Hepatic stellate cell (primary cell): ENCODE results near the gene TEN1.

ENCODE experiments used
- DNase-seq: peaks from one replicate; pipeline ENCODE4 v3.0.0; 2011; ENCODE audit warnings: low spot score

Gene TEN1

DNA sequence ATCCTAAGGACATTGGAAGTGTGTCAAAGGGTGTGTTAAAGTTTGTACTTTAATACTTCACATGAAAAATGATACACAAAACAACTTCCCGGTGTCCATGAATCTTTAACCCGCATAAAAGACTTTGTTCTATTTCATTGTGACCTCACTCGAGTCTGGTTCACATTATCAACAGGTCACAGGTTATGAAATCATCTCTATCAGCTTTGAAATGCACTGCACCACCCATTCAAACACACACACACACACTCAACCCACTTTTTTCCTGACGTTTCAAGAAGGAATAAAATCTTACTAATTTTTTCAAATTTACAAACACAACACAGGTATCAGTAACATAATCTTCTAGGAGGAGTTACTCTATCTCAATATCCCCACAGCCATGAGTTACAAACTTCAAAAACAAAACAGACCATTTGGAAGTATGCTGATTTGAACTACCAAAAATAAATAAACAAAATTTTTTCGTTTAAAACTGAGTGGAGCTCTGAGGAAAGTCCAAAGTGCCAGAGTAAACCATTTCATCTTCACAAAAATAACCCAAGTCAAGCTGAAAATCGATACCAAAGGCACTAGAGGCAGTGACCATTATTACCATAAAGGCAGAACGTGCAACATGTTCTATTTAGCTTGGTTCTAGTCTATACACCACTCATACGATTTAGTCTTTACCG, 2.7 kb upstream of the TEN1 start:
- no peak for DNase-seq

DNA sequence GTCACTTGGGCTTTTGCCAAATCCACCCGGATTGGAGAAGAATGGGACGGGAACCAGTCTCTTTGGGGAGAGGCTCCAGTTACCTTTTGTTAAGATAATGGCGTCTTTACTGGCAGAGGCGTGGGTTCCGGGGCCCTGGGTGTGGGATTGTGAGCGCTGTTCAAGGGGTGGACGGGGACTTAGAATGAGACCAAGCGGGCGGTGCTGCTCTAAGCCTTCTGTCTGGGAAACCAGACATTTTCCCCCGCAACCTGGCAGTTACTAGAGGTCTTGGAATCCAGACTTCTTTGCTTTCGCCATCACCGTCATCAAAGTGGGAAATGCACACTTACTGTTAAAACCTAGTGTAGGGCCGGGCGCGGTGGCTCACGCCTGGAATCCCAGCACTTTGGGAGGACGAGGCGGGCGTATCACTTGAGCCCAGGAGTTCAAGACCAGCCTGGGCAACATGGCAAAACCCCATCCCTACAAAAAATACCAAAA, 706 bp downstream of the TEN1 start:
- no peak for DNase-seq

DNA sequence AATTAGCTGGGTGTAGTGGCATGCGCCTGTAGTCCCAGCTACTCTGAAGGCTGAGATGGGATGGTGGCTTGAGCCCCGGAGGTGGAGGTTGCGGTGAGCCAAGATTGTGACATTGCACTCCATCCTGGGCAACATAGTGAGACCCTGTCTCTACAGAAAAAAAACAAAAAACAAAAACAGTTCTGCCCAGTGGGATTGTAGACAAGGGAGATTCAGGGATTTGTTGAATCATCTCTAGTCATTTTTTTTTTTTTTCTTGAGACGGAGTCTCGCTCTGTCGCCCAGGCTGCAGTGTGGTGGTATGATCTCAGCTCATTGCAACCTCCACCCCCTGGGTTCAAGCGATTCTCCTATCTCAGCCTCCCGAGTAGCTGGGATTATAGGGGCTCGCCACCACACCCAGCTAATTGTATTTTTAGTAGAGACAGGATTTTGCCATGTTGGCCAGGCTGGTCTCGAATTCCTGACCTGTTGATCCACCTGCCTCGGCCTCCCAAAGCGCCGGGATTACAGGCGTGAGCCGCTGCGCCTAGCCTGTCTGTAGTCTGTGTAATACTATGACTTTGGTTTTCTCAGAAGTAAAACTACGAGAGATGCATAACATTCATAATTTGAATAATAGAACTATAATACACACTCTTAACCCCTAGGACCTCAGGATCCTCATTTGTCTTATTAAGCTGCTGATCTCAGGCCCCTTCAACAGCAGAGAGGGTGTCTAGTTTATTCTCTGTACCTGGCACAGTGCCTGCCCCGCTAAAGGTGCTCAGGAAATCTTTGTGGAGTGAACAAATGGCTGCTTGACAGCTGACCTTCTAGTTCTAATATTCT, 1.4 kb downstream of the TEN1 start:
- no peak for DNase-seq

DNA sequence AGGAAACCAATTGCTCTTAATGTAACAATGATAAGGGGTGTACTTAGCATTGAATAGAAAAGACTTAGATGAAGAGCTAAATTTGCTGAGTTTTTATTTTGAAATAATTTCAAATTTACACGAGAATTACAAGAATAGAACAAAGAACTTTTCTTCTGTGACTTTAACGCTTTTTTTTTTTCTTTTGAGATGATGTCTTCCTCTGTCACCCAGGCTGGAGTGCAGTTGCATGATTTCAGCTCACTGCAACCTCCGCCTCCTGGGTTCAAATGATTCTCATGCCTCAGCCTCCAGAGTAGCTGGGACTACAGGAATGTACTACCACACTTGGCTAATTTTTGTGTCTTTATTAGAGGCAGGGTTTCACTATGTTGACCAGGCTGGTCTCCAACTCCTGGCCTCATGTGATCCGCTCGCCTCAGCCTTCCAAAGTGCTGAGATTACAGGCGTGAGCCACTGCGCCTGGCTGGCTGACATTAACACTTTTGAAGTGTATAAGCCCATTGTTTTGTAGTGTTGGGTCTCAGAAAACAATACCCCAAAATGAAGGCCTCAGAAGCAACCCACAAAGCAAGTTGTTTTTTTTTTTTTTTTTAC, 2.1 kb downstream of the TEN1 start:
- DNase-seq: no peak

DNA sequence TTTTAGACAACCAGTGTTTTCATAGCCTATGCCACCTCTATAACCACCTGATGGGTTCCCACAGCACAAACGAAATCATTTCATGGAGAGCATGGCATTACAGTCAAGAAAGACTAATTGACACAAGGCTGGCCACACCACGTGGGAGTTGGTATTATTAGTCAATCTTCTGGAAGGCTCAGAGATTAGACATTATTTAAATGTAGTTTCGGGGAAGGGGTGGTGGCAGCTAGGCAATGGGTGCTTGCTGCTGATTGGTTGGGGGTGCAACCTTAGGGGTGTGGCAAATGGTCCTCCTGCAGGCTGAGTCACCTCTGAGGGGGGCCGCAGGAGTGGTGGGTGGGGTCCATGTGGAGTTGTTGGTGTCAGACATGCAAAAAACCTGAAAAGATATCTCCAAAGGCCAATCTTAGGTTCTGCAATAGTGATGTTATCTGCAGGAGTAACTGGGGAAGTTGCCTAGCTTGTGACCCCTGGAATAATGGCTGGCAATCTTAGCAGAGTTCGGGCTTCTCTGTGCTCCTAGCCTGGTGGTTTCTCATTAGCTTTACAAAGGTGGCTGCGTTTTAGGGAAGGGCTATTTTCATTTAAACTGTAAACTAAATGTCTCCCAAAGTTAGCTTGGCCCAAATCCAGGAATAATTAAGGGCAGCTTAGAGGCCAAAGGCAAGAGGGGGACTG, 4.6 kb downstream of the TEN1 start:
- DNase-seq: no peak

DNA sequence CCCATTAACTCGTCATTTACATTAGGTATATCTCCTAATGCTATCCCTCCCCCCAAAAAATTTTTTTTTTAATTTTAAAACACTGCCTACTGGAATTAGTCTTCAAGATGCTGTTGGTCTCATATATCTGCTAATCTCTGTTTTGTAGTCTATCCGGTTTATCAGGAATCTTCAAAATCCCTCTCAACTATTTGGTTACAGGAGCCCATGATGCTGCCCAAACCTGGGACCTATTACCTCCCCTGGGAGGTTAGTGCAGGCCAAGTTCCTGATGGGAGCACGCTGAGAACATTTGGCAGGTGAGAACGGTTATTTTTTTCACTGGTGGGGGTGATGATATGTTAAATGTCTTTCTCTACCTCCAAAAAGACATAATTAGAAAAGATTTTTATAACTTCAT, 6.9 kb downstream of the TEN1 start:
- DNase-seq: no peak

DNA sequence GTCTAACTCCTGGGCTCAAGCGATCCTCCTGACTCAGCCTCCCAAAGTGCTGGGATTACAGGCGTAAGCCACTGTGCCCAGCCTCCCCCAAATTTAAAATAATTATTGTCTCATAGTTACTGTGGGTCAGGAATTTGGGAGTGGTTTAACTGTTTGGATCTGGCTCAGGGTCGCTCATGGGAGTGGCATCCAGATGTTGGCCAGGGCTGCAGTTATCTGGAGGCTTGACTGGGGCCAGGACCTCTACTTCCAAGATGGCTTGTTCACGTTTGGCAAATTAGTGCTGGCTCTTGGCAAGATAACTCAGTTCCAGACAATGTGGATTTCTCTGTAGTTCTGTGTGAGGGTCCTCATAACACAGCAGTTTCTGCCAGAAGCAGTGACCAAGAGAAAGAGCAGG, 8.0 kb downstream of the TEN1 start:
- DNase-seq: no peak

DNA sequence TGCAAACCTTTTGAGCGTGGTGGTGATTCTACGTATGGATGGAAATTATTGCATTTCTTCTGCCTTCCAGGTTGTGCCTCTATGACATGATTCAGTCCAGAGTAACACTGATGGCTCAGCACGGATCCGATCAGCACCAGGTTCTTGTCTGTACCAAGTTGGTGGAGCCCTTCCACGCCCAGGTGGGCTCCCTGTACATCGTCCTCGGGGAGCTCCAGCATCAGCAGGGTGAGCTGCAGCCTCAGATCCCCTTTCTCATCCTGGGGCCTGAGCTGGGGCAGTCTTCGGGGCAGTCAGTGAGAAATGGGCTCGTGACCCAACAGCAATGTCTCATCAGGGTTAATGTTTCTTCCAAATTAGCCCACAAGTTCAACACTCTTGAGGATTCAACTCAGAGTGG, 12.4 kb downstream of the TEN1 start:
- no peak for DNase-seq

DNA sequence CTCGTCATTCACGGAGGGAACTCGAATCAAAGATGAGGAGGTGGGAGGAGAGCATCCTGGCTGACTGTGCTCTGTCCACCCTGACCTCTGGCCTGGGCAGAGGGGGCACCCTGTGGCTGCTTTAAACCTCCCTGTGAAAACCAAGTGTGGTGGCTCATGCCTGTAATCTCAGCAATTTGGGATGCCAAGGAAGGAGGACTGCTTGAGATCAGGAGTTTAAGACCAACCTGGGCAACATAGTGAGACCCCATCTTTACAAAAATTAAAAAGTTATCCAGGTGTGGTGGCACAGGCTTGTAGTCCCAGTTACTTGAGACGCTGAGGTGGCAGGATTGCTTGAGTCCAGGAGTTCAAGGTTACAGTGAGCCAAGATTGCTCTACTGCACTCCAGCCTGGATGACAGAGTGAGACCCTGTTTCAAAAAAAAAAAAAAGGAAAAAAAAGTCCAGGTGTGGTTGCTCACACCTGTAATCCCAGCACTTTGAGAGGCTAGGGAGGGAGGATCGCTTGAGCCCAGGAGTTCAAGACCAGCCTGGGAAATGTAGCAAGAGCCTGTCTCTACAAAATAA, 15.8 kb downstream of the TEN1 start:
- no peak for DNase-seq

DNA sequence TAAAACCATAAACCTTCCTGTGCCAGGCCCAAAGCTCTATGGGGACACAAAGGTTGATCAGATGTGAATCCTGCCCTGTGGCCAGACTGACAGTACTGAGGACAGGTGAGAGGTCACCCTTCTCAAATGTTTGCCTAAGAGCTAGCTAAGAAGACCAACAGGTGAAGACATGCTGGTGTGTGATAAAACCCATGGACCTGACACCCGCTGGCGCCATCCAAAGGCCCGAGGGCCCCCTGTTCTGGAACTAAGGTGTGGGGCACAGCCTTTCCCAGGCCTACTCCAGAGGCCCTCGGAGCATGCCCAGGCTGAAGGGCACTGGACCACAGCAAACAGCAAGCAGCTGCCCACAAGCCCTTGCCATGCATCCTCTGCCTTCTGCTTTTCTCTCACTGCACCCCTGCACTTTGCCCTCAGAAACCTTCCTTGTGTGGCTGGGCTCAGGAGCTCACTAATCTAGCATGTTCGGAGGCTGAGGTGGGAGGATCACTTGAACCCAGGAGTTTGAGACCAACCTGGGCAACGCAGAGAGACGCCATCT, 16.4 kb downstream of the TEN1 start:
- no peak for DNase-seq

DNA sequence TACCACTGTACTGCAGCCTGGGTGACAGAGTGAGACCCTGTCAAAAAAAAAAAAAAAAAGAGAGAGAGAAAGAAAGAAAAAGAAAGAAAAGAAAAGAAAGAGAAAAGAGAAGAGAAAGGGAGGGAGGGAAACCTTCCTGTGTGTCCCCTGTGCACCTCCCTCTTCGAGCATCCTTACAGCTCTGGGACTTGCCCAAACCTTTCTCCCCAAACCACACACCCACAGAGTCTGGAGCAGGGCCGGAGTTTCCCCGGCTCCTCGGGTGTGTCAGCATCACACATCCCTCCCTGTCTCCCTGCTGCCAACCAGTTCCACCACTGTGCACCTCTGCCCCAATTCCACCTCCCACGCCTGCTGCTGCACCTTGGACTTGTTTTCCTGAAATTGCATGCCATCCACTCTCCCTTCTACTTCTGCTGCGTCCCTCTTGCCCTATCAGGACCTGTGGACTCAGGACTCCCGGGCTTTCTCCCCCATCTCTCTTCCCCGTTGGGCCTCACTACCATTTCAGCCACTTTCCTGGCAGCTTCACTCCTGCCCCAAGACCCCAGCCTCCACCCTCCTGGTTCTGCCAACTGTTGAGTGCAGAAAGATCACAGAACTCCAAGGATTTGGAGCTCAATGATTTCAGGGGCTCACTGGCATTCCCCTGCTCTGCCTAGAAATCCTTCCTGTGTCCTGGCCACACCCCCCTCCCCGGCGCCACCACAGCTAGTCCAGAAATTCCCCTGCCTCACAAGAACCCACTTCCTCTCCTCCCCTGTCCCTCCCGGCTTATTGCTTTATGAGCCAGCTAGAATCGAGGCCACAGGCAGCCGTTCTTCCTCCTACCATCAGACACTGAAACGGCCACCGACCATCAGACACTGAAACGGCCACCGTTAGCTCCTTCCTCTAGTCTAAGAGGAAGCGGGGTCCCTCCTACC, 17.9 kb downstream of the TEN1 start:
- DNase-seq: no peak

DNA sequence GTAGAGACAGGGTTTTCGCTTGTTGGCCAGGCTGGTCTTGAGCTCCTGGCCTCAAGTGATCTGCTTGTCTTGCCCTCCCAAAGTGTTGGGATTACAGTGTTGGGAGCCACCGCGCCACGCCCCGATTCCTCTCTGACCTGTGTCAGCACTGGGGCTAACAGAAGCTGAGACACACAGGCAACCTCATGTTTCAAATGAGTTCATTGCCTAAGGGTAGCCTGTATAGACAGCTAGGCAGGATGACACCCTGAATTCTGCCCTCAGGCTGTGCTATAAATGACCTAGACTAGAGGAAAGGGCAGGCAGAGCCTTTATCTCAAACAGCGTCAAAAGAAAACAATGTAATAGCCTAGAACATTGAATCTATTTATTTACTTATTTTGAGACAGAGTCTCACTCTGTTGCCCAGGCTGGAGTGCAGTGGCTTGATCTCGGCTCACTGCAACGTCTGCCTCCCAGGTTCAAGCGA, 19.3 kb downstream of the TEN1 start:
- no peak for DNase-seq

DNA sequence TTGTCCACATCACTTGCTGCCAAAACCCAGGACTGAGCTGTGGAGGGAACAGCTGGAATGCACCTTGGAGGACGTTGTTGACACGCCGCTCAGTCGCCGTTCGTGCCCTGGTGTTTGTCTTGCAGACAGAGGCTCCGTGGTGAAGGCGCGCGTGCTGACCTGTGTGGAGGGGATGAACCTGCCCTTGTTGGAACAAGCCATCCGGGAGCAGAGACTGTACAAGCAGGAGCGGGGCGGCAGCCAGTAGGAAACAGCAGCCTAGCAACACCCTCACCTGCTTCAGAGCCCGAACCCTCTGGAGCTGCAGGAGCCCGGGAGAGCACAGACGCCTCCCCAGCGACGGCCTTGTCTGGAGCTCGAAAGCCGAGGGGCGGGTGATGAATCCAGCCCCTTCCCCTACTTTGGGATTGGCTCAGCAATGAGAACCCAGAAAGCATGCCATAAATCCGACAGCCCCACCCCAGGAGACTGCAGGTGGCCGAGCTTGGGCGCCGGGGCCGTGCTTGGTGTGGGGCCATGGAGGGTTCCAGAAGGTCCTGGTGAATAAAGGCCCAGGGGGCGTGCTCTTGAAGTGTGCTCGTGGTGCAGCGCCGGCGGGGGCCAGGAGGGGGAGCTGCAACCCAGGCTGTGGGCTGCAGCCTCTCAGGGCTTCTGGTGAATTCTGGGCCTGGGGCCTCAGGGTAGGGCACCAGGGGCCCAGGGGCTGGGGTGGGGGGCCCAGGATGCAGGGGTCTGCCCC, 21.1 kb downstream of the TEN1 start:
- peak; percentile 83 for DNase-seq

DNA sequence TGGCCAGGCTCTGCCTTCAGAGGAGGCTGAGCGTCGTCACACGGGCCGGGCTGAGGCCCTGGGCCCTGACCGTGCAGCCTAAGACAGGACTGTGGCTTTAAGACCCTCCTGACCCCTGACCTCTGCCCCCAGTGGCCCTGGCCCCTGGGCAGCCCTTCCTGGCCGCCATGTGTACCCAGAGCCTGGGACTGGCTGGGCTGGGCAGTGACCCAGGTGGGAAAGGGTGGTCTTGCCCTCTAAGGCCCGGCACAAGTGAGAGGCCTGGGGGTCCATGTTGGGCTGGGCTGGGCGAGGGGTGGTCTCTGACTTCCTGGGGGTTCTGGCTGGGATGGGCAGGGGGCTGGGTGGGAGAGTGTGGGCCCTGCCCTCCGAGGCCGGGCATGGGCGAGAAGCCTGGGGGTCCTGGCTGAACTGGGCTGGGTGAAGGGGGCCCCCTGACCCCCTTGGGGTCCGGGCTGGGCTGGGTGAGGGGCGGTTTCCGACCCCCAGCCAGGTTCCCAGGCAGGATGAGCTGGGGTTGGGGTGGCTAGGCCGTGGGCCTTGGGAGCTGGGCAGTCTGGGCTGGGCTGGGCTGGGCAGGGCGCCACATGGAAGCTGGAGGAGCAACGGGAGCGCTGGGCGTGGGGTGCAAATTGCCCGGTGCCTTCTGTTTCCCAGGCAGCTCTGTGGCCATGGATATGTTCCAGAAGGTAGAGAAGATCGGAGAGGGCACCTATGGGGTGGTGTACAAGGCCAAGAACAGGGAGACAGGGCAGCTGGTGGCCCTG, 21.9 kb downstream of the TEN1 start, which contains the start of gene CDK3:
CDK3 (plus strand) TSS at position 101 of the 767 bp plus-strand sequence; CDS start at position 672, 571 bp downstream.
- DNase-seq: no peak

DNA sequence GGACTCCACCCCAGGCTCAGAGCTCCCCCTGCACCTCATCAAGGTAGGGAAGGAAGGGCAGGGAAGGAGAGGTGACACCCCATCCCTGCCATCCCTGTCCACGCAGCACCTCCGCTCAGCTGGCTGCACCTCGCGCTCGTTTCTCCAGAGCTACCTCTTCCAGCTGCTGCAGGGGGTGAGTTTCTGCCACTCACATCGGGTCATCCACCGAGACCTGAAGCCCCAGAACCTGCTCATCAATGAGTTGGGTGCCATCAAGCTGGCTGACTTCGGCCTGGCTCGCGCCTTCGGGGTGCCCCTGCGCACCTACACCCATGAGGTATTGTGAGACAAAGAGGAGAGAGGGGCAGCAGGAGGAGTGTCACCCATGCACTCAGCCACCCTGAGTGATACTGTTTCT, 23.1 kb downstream of the TEN1 start:
- no peak for DNase-seq

DNA sequence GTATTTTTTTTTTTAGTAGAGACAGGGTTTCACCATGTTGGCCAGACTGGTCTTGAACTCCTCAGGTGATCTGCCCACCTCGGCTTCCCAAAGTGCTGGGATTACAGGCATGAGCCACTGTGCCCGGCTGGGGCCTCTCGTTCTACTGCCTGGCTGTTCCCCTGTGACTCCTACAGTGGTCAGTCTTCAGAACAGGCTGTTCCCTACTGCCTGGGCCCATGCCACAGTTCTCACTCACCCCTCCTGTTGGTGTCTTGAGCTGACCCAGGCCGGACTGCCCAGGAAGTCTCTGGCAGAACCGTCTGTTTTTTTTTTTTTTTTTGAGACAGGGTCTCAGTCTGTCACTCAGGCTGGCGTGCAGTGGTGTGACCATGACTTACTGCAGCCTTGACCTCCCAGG, 24.9 kb downstream of the TEN1 start:
- no peak for DNase-seq

DNA sequence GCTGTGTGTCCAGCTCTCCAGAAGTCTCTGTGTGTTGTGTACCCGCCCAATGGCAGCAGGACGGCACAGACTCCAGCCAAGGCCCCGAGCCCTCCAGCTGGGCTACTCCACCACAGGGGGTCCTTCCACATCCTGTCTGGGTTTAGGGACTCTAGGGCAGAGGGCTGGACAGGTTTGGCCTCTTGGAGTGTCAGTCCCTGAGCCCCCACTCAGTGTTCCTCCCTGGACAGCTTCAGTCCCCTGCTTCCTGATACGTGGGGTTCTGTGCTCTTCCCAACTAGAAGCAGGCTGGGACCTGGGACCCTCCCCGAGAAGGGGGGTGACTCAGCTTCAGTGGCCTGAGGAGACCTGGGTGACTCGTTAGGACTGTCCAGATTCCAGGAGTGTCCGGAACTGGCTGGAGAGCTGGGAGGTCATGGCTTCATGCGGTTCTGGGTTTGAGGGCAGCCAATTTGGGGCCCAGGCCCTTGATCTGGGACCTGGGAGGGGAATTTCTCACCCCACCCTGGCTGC, 25.8 kb downstream of the TEN1 start:
- no peak for DNase-seq

DNA sequence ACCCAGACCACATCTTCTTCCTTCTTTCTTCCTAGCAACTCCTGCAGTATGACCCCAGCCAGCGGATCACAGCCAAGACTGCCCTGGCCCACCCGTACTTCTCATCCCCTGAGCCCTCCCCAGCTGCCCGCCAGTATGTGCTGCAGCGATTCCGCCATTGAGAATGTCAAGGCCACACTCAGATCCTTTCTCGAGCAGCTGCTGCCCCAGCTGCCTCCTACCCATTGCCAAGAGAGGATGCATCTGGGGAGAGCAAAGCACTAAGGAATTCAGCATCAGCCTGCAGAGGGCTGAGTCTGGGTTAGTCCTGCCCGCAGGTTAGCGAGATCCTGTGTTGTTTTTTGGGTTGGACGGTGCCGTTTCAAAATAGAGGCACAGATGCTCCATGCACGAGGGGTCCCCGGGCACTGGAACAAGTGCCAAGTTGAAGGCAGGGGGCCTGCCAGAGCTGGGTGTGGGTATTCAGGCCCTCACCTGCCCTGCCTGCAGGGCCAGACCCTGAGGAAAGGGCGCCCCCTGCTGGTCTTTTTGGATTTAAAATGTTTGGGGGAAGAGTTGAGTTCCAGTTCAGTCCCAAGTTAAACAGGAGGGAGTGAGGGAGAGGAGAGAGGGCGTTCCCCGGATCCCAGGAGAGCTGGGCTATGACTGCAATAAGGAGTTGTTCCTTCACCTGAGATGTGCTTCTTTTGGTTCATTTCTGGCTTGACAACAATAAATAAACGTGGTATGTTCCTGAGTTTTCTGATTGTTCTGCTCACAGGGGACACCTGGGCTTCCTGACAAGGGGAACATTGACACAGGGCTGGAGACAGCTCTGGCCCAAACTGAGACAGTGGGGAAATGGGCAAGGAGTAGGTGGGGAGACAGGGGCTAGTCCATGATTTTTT, 26.5 kb downstream of the TEN1 start:
- DNase-seq: peak; percentile 69
